Endothelial cell of umbilical vein (primary cell): ENCODE data around the gene VPS52. TPM values are rescaled to one million over a fixed set of nuclear protein-coding genes. Genes with fewer than 3 reads are reported as not detected.

Experiments
- BruUV-seq: library from RNA; stranded (reverse); fragments of 400-500 nt; replicated peaks from 2 replicates; lab custom pipeline; 2021; lab: Mats Ljungman, UMichigan
- CTCF ChIA-PET: fragments of 300-600, 350-600 bp; sonication (Branson Sonifier 250); formaldehyde crosslinking; loops from one replicate; lab custom pipeline; 2021; ENCODE audit warnings: antibody characterized with exemption, inconsistent platforms; lab: Charles Lee
- POLR2A ChIA-PET: fragments of 300-600, 350-600 bp; sonication (Branson Sonifier 250); formaldehyde crosslinking; loops from one replicate; lab custom pipeline; 2021; ENCODE audit warnings: antibody characterized with exemption, inconsistent platforms; lab: Charles Lee
- DNase-seq: peaks from one replicate; pipeline ENCODE4 v3.0.0-alpha.2; 2011; ENCODE audit warnings: low read depth, low spot score
- FAIRE-seq: peaks from 2 replicates; lab custom pipeline; 2011; peaks lifted over from hg19 to GRCh38; lab: Jason Lieb, UNC
- H2AFZ ChIP-seq: 2 replicates; pipeline ENCODE4 v1.6.0; 2012; ENCODE audit warnings: low read depth, low read length, control low read depth, inconsistent platforms
- H3K27ac ChIP-seq: 2 replicates; pipeline ENCODE4 v1.5.1; 2011; ENCODE audit warnings: low read depth, mild to moderate bottlenecking, control low read depth, low read length, moderate library complexity; ENCODE audit not compliant: insufficient read depth
- H3K27me3 ChIP-seq, 2 experiments: 2 replicates each; pipeline versions ENCODE4 v1.6.0 to v1.6.1; 2011; ENCODE audit warnings: low read length in 2 of 2, mixed read lengths in 1 of 2; ENCODE audit not compliant: control insufficient read depth in 2 of 2, insufficient read depth in 2 of 2
- H3K36me3 ChIP-seq, 2 experiments: 2 replicates in 1 of 2; 3 replicates in 1 of 2; pipeline ENCODE4 v1.5.1; 2011; ENCODE audit warnings: low read length in 2 of 2, mild to moderate bottlenecking in 1 of 2, moderate library complexity in 1 of 2; ENCODE audit not compliant: control insufficient read depth in 2 of 2, insufficient read depth in 2 of 2; ENCODE audit errors: extremely low read depth in 1 of 2
- H3K4me1 ChIP-seq: 3 replicates; pipeline ENCODE4 v1.5.1; 2011; ENCODE audit warnings: mild to moderate bottlenecking, low read length; ENCODE audit not compliant: control insufficient read depth, insufficient read depth; ENCODE audit errors: extremely low read depth
- H3K4me2 ChIP-seq: 2 replicates; pipeline ENCODE4 v1.6.1; 2011; ENCODE audit warnings: low read length, control low read depth, mixed read lengths; ENCODE audit not compliant: insufficient read depth
- H3K4me3 ChIP-seq, 3 experiments: fragments of 200-600 bp in 1 of 3; sonication (generic), shearing (Covaris generic) in 1 of 3; replicated peaks in 1 of 3; 2 replicates each; pipeline ENCODE4 v1.5.1; 2011 to 2016; ENCODE audit warnings: control low read depth in 3 of 3, low read length in 3 of 3, mild to moderate bottlenecking in 2 of 3, inconsistent platforms in 1 of 3, low read depth in 1 of 3, moderate library complexity in 1 of 3; ENCODE audit not compliant: insufficient read depth in 1 of 3
- H3K79me2 ChIP-seq: 2 replicates; pipeline ENCODE4 v1.6.0; 2012; ENCODE audit warnings: low read length, inconsistent platforms; ENCODE audit not compliant: control insufficient read depth, insufficient read depth
- H3K9ac ChIP-seq: replicated peaks from 2 replicates; pipeline ENCODE3; 2011; ENCODE audit warnings: low read length, control low read depth; ENCODE audit not compliant: insufficient read depth; ENCODE audit errors: extremely low read depth
- H3K9me1 ChIP-seq: replicated peaks from 3 replicates; pipeline ENCODE4 v1.6.0; 2011; ENCODE audit warnings: mild to moderate bottlenecking, low read length; ENCODE audit not compliant: control insufficient read depth, insufficient read depth; ENCODE audit errors: extremely low read depth
- H3K9me3 ChIP-seq: replicated peaks from 2 replicates; pipeline ENCODE4 v1.5.1; 2012; ENCODE audit warnings: low read length, inconsistent platforms; ENCODE audit not compliant: control insufficient read depth, insufficient read depth
- H4K20me1 ChIP-seq: replicated peaks from 2 replicates; pipeline ENCODE3; 2011; ENCODE audit warnings: mild to moderate bottlenecking, low read length; ENCODE audit not compliant: control insufficient read depth, insufficient read depth; ENCODE audit errors: extremely low read depth
- FOS ChIP-seq: IDR thresholded peaks from 2 replicates; pipeline ENCODE4 v1.6.1; 2011; ENCODE audit warnings: mild to moderate bottlenecking, low read length, moderate library complexity, borderline replicate concordance; ENCODE audit not compliant: insufficient read depth
- GATA2 ChIP-seq: IDR thresholded peaks from 2 replicates; pipeline ENCODE4 v1.7.0; 2011; ENCODE audit warnings: low read depth, mild to moderate bottlenecking, moderate library complexity, mixed read lengths, low read length; ENCODE audit not compliant: insufficient read length, insufficient read depth
- MYC ChIP-seq: IDR thresholded peaks from one replicate; pipeline ENCODE4 v1.6.1; 2011; ENCODE audit warnings: mild to moderate bottlenecking, low read depth, low read length
- POLR2A ChIP-seq: IDR thresholded peaks from 2 replicates; pipeline ENCODE4 v1.6.1; 2012; ENCODE audit warnings: low read depth, mild to moderate bottlenecking, control low read depth, low read length
- POLR2AphosphoS5 ChIP-seq: IDR thresholded peaks from 2 replicates; pipeline ENCODE4 v1.6.1; 2012; ENCODE audit warnings: low read depth, mild to moderate bottlenecking, control low read depth, low read length, moderate library complexity; ENCODE audit not compliant: insufficient read depth
- dilution Hi-C: fragments of 300-500 bp; cut with MboI; formaldehyde crosslinking; loops from one replicate; pipeline ENCODE4 v1.15.0; 2019; ENCODE audit warnings: low sequenced_read_pairs; ENCODE audit not compliant: extremely low pct_ligation_motif_present
- intact Hi-C: fragments of 100-400 bp; cut with micrococcal nuclease; formaldehyde crosslinking; loops from one replicate; pipeline ENCODE4 v1.10.0; 2022
- polyA plus RNA-seq, 4 experiments: library from polyadenylated mRNA; depleted of rRNA in 3 of 4; stranded (reverse) in 3 of 4; unstranded in 1 of 4; fragments of >200 nt; gene quantifications; 2 replicates each; pipeline versions ENCODE4 v1.2.1 to v1.2.3, GENCODE V29; 2011 to 2012; ENCODE audit warnings: missing spikeins in 1 of 4
- total RNA-seq: library from RNA; stranded (reverse); gene quantifications from 2 replicates; pipeline ENCODE4 v1.2.3, GENCODE V29; 2021
- TF ChIP-seq, protein P1 (sequence below), 2 donors: IDR thresholded peaks; 1 replicate in 1 of 2; 2 replicates in 1 of 2; pipeline ENCODE4 v1.5.1; 2011; ENCODE audit warnings: low read length in 2 of 2, mild to moderate bottlenecking in 2 of 2, moderate library complexity in 2 of 2, control low read depth in 1 of 2, inconsistent platforms in 1 of 2, low read depth in 1 of 2; ENCODE audit not compliant: insufficient read depth in 1 of 2; ENCODE audit errors: extremely low read depth in 1 of 2

VPS52 gene
- total and polyA plus RNA-seq, 2 donors (not counting 3 experiments of a cell fraction or from before 2014, with no cell fraction given) = 49.2 to 112 TPM

GRCh38 chr6:33312361-33313104 lies 40.9 kb upstream of the VPS52 start:
- H3K4me2 ChIP-seq = peak overlapping the region; percentile 92
- H3K4me1 ChIP-seq = peaks cover 16% of the 10 kb centered on the region
- ChIA-PET POLR2A (no interaction called here), CTCF (interaction anchor here (1.3 to 2.6 kb wide), 4 partner anchors 11 to 36 kb away, joined by 3 to 19 read pairs (median 8); partner anchors contain the start of genes B3GALT4 and RGL2)
- no peaks in the 10 kb centered on the region for H3K36me3 ChIP-seq
- TF ChIP-seq FOS (no peak), MYC (no peak), POLR2A (no peak), GATA2 (no peak), POLR2AphosphoS5 (no peak)
- TF ChIP-seq, protein P1, sequence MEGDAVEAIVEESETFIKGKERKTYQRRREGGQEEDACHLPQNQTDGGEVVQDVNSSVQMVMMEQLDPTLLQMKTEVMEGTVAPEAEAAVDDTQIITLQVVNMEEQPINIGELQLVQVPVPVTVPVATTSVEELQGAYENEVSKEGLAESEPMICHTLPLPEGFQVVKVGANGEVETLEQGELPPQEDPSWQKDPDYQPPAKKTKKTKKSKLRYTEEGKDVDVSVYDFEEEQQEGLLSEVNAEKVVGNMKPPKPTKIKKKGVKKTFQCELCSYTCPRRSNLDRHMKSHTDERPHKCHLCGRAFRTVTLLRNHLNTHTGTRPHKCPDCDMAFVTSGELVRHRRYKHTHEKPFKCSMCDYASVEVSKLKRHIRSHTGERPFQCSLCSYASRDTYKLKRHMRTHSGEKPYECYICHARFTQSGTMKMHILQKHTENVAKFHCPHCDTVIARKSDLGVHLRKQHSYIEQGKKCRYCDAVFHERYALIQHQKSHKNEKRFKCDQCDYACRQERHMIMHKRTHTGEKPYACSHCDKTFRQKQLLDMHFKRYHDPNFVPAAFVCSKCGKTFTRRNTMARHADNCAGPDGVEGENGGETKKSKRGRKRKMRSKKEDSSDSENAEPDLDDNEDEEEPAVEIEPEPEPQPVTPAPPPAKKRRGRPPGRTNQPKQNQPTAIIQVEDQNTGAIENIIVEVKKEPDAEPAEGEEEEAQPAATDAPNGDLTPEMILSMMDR (IDR thresholded peaks at IDR 0.05; ENCODE audit: extremely low read depth in 1 of 2, insufficient read depth in 1 of 2, low read depth in 1 of 2, low read length in 2 of 2) = no peak
- no peaks in the 10 kb centered on the region for H3K27me3 ChIP-seq
- dilution Hi-C loops (no loop called here), intact Hi-C loops (loop anchor here (1.0 to 10.0 kb wide), 4 partner anchors 33 to 262 kb away; partner anchors contain the start of genes B3GALT4, HSD17B8, RXRB and SLC39A7)
- peak; percentile 39 for DNase-seq
- no peaks in the 10 kb centered on the region for H4K20me1 ChIP-seq
- no TSS peak for BruUV-seq
- no peak overlapping the region for H3K27ac ChIP-seq
- no peaks in the 10 kb centered on the region for H3K9me3 ChIP-seq
- H3K9me1 ChIP-seq = no peaks in the 10 kb centered on the region
- peak overlapping the region; percentile 37 to 96 (median 65) for H3K4me3 ChIP-seq
- H3K79me2 ChIP-seq = peaks cover 14% of the 10 kb centered on the region
- peak; percentile 31 for FAIRE-seq
- no peak overlapping the region for H2AFZ ChIP-seq
- H3K9ac ChIP-seq = peak overlapping the region; percentile 69
